NCI-H510A treated with DMSO at 0.1 percent for 48 hours (cell line): ENCODE measurements around the gene CACTIN.

ENCODE experiments used
- DNase-seq: peaks from one replicate; lab custom pipeline; 2025; lab: John Stamatoyannopoulos, UW

Gene CACTIN

DNA sequence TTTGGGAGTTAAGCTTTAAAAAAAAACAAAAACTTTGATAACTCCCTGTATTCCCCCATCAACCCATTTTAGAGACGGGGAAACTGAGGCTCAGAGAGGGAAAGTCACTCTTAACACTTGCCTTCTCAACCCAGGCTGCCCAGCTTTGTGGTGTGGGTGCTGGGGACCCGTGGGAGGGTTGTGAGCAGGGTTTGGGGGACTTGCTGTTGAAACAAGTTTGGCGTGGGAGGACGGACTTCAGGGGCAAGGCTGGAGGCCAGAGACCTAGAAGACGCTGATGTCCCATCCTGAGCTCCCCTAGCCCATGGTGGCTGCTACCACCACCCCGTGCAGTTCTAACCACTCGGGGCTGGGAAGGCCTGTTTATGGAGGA lies 747 bp upstream of the CACTIN start:
- no peak for DNase-seq

DNA sequence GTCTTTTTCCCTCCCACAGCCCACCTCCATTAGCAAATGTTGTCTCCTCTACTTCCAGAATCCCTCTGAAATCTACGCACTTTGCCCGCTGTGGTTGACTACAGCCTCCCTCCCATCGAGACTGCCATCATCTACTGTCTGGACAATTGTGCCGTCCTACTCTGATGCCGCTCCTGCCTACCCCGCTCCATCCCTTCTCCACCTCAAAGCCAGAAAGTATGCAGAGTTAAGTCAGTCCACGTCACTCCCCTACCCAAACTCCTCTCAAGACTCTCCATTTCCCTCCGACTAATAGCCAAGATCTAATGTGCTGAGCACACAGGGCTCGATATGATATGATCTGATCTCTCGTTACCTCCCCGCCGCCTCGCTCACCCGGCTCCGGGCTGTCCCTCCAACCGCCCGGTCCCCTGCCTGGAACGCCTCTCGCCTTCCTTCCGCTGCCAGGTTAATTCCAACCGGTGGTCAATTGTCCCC lies 556 bp downstream of the CACTIN start:
- DNase-seq = no peak

DNA sequence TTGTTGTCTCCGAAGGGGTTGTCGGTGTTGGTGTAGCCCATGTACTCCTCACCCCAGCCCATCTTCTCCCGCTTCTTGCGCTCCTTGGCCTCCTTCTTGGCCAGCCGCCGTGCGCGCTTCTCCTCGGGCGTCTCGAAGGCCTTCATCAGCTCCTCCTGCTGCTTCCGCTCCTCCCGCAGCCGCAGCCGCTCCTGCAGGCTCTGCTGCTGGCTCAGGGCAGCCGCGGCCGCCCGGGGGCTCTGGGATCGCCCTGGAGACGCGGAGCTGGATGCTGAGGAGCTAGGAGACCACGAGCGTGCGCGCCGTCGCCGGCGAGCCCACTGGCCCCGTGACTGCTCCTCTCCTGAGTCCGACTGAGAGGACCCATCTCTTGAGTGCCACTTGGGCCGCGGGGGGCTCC lies 2.9 kb downstream of the CACTIN start:
- no peak for DNase-seq

DNA sequence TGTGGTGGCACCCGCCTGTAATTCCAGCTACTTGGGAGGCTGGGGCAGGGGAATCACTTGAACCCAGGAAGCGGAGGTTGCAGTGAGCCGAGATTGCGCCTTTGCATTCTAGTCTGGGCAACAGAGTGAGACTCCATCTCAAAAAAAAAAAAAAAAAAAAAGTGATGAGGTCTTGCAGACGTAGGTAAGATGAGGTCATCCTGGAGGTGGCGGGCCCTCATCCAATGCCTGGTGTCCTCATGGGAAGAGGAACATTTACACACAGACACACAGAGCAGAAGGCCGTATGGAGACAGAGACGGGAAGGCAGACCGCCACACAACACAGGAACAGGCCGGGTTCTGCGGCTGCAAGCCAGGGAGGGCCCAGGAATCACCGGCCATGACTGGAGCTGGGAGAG lies 4.4 kb downstream of the CACTIN start:
- DNase-seq = no peak

DNA sequence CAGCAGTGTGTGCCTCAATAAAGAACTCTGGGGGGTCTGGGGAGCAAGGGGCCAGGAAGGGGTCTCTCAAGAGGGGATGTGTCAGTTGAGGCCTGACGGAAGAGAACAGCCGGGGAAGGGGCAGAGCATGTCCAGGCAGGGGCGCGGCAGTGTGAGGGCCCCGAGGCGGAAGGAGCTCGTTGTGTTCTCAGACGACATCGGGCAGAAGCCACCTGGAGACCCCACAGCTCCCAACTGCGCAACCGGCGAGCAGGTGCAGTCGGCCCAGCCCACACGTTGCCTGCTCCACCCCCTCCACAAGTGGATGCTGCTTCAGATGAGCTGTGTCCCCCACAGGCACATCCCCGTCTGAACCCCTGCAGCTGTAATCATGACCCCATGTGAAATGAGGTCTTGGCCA lies 4.9 kb downstream of the CACTIN start:
- no peak for DNase-seq

DNA sequence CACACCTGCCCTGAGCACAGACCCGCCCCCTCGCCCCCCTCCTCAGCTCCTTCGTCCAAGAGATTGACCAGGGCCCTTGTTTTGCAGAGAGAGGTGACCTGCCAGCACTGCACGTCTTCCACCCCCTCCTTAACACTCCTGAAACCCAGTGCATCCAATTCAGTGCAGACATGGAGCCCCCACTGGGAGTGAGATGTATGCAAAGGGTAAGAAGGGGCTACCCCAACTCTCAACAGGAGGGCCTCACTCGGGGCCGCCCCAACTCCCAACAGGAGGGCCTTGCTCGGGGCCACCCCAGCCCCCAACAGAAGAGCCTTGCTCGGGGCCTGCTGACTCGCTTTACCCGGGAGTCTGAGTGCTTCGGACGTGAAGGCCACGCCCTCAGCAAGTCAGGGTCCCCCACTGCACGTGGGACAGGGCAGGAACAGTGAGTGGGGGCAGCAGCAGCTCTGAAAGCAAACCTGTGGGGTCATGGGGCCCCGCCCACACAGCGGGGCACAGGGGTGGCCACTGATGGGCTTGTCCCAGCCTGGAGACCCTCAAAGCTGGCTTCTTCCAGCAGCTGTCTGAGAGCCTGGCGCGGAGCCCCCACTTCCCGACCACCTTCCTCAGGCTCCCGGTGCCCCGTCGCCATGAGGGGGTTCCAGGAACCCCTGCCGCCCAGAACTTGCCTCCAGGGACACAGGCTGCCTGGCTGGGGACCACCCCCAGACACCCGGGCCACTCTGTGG lies 5.6 kb downstream of the CACTIN start:
- no peak for DNase-seq

DNA sequence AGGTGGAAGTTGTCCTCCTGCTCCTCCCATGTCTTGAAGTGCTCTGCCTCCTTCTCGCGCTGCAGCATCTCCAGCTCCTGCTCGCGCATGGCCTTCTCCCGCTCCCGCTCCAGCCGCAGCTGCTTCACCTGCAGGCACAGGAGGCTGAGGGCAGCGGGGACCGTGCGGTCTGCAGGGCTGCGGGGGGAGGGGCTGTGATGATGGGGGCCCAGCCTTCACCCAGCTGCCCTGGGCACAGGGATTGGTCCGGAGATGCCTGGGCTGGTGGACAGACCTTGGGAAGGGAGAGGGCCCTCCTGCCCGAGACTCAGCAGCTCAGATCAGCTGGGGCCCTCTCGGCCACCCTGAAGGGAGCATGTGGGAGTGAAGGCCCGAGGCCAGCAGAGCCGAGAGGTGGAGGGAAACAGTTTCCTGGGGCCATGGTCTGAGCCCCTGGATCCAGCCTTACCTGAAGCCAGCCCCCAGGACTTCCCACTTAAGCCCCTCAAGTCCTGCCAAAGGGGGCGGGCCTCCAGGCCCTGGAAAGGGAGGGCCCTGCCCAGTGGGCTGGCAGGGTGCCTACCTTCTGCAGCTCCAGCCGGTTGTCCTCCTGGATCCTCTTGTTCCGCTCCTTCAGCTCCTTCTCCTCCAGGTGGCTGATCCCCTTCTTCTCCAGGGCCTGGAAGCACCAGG lies 6.3 kb downstream of the CACTIN start:
- no peak for DNase-seq

DNA sequence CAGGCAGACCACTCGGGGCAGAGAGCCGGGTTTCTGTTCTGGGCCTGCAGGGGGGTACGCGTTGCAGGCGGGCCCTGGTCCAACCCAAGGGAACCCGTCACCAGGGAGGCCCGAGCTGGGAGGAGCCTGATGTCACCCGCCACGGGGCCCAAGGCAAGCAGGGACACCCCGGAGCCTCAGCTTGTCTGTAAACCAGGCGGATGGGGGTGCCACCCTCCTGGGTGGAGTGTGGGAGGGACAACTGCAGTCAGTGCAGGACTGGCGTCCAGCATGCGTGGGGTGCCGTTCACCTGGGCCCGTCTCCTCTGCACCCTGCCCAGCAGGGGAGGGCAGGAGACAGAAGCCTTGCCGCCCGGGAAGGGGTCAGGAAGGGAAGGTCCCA lies 7.0 kb downstream of the CACTIN start:
- no peak for DNase-seq

DNA sequence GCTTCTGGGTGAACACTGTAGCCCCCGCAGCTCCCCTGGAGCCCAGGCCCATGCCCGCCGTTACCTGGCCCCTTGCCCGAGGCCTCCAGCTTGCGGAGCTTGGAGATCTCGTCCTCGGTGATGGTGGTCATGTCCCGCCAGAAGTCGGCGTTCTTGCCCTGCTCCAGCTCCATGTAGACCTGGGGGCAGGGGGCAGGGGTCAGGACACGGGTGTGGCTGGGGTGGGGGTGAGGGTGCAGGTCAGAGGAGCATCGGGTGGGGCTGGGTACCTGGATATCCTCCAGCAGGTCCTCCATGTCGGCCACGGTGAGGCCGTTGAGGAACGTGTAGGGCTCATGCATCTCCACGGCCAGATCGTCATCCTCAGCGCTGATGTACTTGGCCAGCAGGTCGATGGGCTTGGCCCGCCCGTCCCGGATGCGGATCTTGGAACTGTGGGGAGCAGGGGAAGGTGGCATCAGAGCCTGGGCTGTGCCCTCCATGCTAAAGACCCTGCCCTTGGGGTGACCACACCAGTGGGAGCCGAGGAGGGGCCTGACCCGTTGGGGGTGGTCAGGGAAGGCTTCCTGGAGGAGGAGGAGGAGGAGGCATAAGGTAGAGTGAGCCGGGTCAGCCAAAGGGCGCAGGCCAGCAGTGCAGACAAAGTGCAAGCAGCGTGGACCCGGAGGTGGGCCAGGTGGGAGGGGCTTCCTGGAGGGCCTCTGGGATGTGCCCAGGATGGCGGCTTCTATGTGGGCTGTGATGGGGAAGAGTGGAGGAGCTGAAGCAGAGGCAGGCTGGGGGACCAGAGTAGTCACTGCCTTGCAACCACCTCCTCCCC lies 7.6 kb downstream of the CACTIN start:
- DNase-seq = no peak

DNA sequence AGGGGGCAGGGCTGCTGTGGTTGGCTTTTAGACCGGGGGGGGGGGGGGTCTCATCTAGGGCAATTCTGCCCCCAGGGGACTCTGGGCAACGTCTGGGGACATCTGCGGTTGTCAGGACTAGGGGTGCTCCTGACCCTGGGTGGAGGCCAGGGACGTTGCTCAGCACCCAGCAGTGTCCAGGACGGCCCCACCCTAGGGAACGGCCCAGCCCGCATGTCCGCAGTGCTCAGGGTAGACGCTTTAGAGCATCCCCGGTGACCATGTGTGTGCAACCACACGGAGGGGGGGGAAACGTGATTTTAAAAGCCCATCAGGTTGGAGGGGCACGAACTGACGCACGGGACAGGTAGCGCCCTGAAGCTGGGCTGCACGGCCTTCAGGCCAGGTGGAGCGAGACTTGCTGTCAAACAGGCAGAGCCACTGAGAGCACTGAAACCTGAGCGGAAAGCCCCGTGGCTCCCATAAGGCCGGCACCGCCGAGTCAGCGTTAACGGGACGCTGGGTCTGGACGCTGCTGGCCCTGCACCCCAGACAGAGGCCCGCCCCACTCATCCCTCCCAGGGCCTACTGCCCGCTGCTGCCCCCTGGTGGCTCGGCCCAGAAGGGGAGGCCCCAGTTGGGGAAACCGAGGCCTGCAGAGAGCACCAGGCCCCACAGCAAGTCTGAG lies 8.3 kb downstream of the CACTIN start:
- DNase-seq = no peak

DNA sequence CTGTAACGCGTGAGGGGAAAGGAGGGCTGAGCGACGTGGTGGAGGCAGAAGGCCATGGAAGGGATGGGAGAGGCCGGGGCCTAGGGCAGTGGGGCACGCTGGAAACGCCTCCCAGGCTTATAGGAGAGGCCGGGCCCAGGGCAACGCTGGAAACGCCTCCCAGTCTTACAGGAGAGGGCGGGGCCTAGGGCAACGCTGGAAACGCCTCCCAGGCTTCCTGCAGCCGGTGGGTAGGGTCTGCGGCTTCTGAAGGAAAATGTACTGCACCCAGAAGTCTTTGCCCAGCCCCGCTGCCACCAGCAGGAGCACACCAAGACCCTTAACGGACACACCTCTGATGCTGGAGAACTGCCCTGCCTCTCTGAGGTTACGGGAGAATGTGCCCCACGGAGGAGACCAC lies 9.1 kb downstream of the CACTIN start:
- DNase-seq = no peak

DNA sequence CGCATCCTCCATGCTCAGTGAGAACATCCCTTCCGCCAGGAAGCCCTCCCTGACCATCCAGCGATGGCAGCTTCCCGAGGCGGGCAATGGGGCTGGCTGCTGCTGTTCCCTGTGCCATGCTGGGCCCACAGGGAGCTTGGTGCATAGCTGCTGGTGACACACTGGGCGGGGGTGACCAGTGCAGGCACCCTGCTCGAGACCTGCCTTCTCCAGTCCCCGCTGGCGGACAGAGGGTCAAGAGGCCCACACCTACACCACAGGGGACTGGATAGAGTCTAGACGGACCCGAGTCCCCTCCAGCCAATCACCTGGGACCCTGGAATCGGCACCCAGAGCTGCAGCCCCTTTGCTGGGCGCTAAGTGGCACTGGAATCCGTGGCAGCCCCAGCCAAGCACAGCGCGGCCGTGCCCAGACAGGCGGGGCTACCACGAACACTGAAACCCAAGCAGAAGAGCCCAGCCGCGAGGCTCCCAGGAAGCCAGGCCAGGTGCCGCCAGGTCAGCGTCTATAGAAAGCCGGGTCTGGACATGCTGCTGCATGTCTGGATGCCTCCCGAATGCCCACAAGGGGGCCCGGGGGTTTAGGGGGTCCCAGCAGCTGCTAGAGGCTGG lies 11.0 kb downstream of the CACTIN start:
- DNase-seq = no peak

DNA sequence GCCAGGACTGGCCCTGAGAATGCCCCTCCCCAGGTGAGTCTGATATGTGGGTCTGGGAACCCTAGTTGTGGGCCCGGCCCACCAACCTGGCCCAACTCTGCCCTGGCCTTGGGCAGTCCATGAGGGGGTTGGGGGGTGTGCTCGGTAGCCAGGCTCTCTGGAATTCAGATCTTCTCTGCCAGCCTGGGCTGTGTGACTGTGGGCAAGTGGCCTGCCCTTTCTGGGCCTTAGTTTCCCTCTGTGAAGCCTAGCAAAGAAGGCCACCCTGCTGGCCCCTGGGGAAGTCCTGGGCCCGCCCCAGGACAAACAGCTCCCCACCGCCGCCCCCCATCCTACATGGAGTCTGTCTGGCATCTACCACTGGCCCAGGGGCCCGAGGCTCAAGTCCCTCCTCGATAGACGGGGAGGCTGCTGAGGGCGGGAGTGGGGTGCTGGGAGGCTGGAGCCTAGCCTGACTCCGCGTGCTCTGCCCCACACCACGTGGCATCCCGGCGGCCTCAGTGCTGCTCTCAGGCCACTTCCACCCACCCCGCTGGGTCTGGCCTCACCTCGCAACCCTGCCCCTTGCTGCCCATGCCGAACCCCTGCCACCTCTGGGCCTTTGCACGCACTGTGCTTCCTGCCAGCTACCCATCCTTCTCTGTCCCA lies 11.6 kb downstream of the CACTIN start:
- DNase-seq = no peak

DNA sequence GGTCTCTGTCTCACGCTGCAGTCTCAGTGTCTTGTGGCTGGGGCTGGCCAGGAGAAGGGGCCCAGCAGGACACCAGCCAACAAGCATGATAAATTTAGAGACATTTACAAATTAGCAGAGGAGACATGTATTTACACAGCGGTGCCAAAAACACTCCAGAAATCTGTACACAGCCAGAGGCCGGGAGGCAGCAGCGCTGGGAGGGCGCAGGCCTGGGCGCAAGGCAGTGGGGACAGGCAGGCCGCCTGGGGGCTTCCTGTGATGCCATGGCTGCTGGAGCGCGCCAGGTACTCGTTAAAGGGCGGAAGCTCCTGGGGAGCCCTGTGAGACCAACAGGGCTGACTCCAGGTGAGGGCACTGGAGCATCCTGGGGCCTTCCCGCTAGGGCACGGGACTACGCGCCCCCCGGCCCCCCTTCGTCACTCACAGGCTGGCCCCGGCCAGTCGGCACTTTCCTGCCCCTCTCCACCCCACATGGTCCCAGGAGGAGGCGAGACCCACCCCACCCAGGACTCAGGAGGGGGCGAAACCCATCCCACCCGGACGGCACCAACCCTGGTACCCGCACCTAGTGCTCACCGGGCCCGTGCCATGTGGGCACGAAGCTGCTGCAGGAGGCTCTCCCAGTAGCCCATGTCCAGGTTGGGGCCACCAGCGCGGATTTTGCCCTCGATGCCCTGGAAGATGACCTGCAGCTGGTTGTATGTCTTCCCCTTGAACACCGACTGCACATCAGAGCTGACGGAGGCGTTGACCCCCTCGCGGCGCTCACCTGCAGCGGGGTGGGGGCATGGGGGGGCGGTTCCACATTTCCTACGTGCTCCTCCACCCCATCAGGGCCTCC lies 12.6 kb downstream of the CACTIN start:
- DNase-seq = no peak

DNA sequence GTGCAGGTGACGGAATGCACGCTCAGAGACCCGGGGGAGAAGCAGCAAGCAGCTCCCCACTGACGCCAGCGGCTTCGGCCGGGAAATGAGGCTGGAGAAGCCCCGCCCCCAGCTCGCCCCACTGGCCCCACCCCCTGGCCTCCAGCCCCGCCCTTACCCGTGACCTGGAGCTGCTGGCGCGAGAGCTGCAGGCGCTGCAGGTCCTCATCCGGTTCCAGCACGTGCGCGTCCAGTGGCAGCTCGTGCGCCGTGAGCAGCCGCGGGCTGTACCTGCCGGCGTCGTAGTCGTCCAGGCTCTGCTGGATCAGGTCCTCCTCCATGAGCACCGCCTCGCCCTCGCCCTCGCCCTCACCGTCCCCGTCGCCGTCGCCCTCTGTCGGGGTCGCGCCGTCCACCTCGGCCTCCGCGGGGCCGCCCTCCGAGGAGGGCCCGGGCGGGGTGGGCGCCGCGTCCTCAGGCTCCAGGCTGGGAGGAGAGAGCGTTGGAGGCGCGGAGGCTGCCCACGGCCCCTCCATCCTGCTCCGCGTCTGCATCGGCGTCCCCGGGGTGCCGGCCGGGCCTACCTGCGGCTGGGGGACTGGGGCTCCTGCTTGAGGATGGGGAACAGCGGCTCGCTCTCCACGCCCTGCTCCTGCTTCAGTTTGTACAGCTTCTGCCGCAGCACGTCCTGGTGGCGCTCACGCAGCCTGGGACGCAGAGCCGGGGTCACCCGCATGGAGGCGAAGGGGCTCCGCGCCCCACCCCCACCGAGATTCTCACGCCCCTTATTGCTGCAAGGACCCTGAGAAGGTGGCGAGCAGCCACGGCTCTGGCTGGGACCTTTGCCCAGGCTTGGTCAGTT lies 13.5 kb downstream of the CACTIN start:
- DNase-seq = no peak

DNA sequence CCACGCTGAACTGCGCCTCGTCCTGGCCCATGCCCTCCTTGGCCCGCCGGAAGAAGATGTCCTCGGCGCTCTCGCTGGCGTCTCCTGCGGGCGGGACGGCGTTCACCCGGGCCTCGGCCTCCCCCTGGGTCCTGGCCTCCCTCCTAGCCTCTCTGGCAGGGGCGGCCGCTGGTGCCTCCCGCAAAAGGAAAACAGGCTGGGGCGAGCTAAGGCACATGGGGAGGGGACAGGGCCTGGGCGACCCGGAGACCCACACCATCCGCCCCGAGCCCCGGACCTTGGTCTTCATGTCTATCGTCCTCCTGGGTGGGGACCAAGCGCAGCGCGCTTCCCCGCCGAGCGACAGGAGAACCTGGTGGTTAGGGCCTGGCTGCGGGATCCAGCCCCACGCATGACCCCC lies 14.3 kb downstream of the CACTIN start:
- DNase-seq = no peak

DNA sequence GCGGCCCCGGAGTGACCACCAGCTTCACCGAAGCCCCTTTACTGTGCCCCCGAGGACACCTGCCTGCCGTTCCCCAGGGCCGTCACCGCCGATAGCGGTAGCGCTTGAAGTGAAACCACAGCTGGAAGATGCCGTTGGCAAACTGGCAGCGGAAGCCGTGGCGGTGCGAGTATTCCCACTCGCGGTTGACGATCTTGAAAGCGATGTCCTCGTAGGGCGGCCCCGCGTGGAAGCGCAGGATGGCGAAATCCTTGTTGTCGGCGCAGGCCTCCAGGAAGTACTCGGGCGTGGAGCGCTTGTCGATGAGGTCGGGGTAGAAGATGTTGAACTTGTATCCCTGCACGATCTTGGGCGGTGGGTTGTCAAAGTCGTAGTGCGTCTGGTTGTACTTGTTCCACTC lies 14.7 kb downstream of the CACTIN start:
- DNase-seq = no peak

DNA sequence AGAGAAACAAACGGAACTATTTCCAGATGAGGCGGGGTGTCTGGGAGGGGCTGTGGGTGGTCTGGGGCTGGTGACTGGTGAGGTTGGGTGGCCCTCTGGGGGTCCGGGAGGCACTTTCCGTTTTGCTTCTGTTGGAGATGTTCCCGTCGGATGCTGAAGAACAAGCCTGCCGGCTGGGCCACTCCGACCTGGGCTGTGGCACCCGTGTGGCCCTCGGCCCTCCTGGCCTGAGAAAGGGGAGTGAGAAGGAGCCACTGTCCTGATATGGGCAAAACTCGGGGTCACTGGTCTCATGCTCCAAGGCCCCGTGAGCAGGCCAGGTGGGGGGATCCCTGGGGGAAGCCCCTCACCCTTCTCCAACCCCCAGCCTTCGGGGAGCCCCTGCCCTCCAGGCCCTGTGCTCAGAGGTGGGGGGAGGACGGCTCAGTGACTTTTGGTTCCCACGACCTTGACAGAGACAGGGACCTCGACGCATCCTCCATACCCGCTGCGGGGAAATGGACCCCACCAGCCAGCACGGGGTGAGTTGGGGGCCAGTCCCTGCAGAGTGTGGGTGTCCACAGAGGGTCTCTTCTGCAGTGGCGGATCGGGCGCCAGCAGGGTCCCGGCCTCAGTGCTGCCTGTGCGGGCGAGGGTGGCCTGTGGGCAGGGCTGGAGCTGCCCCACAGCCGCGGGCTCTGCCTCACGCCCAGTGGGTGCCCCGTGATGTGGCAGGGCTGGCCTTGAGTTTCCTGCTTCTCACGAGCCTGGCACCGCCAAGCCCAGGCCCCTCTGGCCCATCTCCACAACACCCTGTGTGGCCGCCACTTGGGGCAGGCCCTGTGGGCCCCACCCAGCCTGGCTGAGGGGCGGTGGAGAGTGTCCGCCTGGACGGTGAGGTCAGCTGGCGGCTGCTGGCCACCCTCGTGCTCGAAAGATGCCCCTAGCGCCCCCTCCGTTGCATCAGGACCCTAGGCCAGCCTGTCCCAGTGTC lies 15.6 kb downstream of the CACTIN start:
- no peak for DNase-seq
